ENCODE results near the gene IHH.

DNA sequence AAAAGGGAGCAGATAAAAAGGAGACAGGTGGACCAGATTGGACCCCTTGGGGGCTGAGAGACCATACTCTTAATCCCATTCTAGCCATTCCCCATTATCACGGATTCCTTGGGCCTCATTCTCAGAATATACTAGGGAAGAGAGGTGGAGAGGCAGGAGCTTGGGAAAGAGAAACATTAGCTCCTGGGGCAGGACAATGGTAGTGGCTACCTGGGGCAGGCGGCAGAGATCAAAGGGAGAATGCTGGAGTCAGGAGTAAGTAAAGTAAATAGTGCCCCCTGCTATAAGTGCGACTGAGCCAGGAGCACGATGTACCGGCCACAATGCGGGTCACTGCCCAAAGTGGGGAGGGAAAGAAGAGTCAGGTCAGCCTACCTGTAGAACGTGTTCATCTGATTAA is 20.4 kb upstream of the IHH start:
- TF ChIP-seq CTCF (IDR thresholded peaks at IDR 0.05) = no peak
- TF ChIP-seq POLR2A (IDR thresholded peaks at IDR 0.05; ENCODE audit: low read depth) = no peak
- no peak for TF ChIP-seq POLR2AphosphoS5 (IDR thresholded peaks at IDR 0.05)
- TF ChIP-seq EP300 (IDR thresholded peaks at IDR 0.05) = no peak

Data from esophagus muscularis mucosa (tissue), 4 donors.